ENCODE data around the gene ZBTB7C.

Gene ZBTB7C

GRCh38 chr18:48003426-48004349 is 405.5 kb downstream of the ZBTB7C start:
- no peak overlapping the region for H3K4me3 ChIP-seq (ENCODE audit: low read depth, low read length)
- TF ChIP-seq, protein P1, sequence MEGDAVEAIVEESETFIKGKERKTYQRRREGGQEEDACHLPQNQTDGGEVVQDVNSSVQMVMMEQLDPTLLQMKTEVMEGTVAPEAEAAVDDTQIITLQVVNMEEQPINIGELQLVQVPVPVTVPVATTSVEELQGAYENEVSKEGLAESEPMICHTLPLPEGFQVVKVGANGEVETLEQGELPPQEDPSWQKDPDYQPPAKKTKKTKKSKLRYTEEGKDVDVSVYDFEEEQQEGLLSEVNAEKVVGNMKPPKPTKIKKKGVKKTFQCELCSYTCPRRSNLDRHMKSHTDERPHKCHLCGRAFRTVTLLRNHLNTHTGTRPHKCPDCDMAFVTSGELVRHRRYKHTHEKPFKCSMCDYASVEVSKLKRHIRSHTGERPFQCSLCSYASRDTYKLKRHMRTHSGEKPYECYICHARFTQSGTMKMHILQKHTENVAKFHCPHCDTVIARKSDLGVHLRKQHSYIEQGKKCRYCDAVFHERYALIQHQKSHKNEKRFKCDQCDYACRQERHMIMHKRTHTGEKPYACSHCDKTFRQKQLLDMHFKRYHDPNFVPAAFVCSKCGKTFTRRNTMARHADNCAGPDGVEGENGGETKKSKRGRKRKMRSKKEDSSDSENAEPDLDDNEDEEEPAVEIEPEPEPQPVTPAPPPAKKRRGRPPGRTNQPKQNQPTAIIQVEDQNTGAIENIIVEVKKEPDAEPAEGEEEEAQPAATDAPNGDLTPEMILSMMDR (IDR thresholded peaks at IDR 0.05; ENCODE audit: low read depth, low read length, missing control alignments): no peak
- no peak for DNase-seq (ENCODE audit: low read depth)

DNA sequence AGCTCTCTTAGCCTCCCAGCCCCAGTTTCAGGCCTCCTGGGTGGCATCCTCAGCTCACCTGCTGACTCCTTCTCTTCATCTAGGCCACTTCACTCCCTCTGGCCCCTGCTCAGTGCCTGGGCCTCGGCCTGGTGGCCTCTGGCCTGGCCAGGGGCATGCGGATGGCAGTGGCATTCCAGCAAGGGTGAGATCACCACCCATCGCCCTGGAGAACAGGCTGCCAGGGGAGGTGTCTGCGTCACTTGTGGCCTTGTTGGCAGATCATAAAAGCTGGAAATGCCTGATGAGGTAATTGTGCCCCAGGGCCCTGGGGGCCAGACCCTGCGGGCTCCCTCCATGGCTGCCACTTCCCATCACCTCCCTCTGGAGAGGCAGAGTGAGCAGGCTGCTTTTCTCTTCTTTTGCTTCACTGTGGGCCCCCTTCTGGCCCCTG is 406.2 kb downstream of the ZBTB7C start:
- DNase-seq (ENCODE audit: low read depth): no peak
- TF ChIP-seq, protein P1 (IDR thresholded peaks at IDR 0.05; ENCODE audit: low read depth, low read length, missing control alignments): no peak
- no peak overlapping the region for H3K4me3 ChIP-seq (ENCODE audit: low read depth, low read length)

DNA sequence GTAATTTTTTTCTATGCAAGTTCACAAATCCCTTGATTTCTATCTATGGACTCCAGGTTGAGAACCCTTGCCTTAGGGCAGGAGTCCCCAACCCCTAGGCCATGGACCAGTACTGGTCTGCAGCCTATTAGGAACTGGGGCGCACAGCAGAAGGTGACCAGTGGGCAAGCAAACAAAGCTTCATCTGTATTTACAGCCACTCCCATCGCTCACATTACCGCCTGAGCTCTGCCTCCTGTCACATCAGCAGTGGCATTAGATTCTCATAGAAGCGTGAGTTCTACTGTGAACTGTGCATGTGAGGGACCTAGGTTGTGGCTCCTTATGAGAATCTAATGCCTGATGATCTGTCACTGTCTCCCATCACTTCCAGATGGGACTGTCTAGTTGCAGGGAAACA is 408.5 kb downstream of the ZBTB7C start:
- TF ChIP-seq, protein P1 (IDR thresholded peaks at IDR 0.05; ENCODE audit: low read depth, low read length, missing control alignments): no peak
- no peak for DNase-seq (ENCODE audit: low read depth)
- no peak overlapping the region for H3K4me3 ChIP-seq (ENCODE audit: low read depth, low read length)

- no peak overlapping the region for H3K4me3 ChIP-seq (ENCODE audit: low read depth, low read length)
- no peak for DNase-seq (ENCODE audit: low read depth)
- TF ChIP-seq, protein P1 (IDR thresholded peaks at IDR 0.05; ENCODE audit: low read depth, low read length, missing control alignments): no peak
These were observed 409.4 kb downstream of the ZBTB7C start for GRCh38 chr18:47999801-48000248.

GRCh38 chr18:47997338-47997780 is 411.8 kb downstream of the ZBTB7C start:
- no peak overlapping the region for H3K4me3 ChIP-seq (ENCODE audit: low read depth, low read length)
- no peak for DNase-seq (ENCODE audit: low read depth)

DNA sequence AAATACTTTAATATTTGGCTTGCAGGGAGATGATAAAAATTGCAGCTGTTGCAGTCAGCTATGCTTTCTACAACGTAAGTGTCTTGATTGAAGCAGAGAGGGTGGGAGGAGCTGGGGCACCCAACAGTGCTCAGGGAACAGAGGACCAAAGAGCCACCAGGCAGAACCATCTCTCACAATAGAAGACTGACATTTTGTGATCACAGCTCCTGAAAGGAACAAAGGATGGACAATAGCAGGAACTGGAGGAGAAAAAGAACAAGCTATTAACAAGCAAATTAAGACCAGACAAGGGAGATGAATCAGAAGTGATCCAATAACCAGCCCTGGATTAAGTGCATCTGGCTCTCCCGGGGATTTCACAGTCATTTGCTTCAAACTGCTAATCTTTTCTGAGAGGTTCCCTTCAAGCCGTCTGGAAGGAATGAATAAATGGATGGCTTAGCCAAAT is 413.1 kb downstream of the ZBTB7C start:
- DNase-seq (ENCODE audit: low read depth): no peak
- TF ChIP-seq, protein P1 (IDR thresholded peaks at IDR 0.05; ENCODE audit: low read depth, low read length, missing control alignments): no peak
- no peak overlapping the region for H3K4me3 ChIP-seq (ENCODE audit: low read depth, low read length)

More at GRCh38 chr18:47997338-47997780, 411.8 kb downstream of the ZBTB7C start:
- TF ChIP-seq, protein P1 (IDR thresholded peaks at IDR 0.05; ENCODE audit: low read depth, low read length, missing control alignments): peak; percentile 59
